GM21528 (cell line): ENCODE data around the gene FIGLA.

ENCODE experiments used
- ATAC-seq: cut with Tn5 transposase; IDR thresholded peaks from one replicate; pipeline ENCODE4 v1.9.1; 2021; ENCODE audit warnings: mild to moderate bottlenecking, moderate library complexity; ENCODE audit not compliant: unreplicated experiment, low FRiP score

Gene FIGLA, protein sequence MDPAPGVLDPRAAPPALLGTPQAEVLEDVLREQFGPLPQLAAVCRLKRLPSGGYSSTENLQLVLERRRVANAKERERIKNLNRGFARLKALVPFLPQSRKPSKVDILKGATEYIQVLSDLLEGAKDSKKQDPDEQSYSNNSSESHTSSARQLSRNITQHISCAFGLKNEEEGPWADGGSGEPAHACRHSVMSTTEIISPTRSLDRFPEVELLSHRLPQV

DNA sequence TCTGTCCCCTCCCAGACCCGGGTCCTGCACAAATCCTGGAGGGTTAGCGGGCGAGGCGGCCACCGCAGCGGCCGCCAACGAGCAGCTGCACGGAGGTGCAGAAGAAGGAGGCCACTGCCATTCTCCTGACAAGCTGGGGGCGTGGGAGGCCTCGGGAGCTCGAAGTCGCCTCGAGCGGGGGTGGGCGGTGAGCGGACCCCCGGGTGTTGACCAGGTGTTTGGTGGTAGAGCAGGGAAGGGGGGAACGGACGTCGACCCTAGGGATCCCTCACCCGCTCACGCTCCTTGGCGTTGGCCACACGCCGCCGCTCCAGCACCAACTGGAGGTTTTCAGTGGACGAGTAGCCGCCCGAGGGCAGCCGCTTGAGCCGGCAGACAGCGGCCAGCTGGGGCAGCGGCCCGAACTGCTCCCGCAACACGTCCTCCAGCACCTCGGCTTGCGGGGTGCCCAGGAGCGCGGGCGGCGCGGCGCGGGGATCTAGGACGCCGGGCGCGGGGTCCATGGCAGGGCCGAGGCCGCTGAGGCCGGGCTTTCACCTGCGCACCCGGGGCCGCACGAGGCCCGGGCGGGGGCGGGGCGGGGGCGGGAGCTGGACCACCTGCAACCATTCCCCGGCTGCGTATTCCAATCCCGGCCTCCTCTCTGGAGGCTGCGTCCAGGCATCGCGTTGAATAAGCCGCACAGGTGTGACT is at the start of gene FIGLA:
Gene FIGLA (minus strand): TSS at position 508 of the 693 bp plus-strand sequence. CDS start 5 bp downstream, at position 503.
- ATAC-seq, result no peak

DNA sequence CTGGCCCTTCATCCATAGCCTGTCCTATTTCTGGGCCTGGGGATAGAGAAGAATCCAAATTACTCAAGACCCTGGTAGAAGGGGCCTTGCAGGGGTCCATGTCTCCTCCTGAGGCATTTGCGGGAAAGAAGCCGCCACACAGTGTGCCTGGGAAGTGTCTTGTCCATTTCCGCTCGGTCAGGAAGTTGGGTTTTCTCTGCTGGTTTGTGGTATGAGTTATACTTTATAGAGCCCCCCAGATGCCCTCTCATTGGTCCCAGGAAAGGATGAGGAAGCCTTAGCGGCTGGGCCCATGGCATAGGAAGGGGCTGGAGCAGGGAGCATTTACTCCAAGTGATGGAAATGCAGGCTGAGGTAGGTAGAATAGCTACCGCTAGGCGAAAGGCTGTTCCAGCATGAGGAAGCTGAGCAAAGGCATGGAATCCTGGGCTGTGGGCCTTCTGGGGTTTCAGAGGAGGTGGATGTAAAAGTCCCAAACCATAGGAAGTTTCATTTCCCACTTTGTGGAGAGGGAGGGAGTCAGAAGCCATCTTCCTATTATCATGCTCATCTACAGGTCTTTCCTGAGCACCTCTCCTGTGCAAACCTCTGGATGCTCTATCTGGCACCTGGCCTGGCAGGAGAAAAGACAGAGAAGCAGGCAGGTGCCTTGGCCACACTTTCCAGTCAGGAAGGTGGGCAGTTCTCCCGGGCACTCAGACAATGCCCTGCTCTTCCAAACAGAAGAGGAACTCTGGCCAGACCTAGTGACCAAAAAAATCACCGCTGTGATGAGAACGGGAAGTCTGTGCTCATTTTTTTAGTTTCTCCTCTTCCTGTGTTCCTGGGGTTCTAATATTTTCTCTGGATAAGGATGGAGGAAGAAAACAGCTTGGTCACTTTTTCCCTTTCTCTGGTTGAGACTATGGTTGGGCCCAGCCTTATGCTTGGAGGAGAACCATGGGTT is 47.8 kb upstream of the FIGLA start:
- no peak for ATAC-seq

DNA sequence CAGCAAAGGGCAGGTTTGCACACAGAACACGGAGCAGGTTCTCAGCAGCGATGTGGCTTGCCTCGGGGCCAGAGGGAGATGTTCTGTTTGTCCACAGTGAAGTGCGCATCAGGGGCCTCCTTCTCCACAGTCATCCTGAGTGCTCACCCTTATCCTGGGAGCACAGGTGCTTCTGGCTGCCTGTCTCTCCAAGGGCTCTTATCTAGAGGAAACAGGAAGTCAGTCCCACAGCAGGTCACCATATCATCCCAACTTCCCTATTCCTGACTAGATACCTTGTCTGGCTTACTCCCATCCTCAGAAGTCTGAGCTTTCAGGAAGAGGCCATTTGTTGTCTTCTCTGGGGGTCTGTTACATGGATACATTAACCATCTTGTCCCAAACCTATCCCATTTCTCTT is 45.2 kb upstream of the FIGLA start, which contains the start of gene CD207:
Gene CD207 (minus strand): TSS at position 174 of the 400 bp plus-strand sequence. CDS start 40 bp downstream, at position 134.
- no peak for ATAC-seq

DNA sequence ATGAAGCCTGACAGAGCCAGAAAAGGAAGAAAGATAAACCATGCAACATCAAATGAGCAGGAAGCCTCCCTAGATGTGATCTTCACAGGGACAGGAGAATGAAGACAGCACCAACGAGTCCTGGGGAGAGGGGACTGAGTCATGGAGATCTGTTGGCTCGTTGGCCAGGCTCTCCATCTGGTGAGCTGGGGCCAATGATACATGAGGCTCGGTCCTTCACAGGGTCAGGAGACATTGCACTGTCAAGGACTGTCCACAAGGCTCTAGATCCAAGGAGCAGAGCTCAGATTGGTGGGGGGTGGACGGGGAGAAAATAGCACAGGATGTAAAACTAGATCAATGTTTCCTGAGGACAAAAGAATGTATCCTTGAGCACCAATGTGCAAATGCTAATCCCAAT is 44.4 kb upstream of the FIGLA start:
- no peak for ATAC-seq

DNA sequence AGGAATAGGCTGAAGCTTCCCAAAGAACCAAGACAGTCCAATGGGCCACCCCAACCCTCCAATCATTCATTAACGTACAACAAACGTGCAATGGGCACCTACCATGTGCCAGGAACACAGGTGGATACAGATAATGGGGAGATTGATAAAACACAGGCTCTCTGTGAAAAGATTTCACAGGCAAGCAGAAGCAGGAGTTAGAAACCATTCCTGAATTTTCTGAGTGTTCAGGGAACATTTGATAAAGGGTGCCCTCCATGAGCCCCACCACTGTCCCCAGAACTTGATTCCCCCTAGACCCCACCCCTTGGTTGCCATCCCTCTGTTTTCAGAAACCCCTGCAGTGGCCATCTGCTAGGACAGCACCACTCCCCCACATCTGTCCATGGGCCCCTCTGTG is 43.7 kb upstream of the FIGLA start:
- ATAC-seq, result no peak

DNA sequence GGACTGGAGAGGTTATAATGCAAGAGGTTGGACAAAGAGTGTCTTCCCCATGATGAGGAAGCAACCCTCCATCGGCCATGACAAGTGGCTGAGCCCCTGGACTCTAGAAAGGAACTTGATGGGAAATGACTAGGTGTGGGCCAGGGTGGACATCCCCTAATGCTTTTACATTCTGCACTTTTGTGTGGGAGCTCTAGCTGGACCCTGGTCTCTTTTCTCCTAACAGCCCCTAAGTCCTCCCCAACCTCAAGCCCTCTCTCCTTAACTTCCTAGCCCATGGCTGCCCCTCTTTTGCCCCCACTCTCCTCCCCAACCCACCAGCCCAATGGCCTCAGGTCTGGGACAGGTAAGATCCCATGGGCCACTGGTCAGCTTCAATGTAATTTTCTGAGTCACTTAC is 42.8 kb upstream of the FIGLA start:
- ATAC-seq, result no peak

DNA sequence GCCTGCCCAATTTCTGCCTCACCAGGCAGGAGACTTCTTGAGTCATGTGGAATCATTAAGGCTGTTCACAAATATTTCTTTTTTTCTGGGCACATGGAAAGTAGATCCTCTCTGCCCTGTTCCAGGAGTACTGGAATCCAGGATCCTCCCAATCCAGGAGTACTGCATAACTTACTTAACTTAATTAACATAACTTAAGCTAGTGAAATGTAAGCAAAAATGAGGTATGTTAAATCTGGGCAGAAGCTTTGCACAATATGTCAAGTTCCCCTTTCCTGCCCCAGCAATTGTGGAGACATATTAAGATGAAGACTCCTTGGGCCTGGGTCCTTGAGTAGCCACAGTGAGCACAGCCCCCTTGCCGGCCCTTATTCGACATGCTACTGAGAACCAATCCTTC is 41.9 kb upstream of the FIGLA start:
- no peak for ATAC-seq

DNA sequence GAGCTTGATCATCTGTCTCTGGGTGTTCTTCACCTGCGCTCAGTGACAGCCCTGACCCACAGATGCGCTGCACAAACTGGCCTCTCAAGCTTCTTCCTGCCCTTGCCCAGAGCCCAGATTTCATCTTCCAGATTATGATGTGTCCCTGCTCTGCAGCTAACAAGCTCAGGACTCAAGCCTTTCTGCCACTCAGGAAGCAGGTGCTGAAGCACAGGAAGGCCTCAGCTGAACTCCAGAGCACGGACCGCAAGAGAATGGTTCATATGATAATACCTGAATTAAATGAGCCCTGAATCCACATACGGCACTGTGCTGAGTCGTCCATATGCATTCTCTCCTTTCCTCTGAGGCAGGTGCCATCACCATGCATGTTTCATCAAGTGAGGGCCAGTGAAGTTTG is 41.4 kb upstream of the FIGLA start:
- no peak for ATAC-seq

DNA sequence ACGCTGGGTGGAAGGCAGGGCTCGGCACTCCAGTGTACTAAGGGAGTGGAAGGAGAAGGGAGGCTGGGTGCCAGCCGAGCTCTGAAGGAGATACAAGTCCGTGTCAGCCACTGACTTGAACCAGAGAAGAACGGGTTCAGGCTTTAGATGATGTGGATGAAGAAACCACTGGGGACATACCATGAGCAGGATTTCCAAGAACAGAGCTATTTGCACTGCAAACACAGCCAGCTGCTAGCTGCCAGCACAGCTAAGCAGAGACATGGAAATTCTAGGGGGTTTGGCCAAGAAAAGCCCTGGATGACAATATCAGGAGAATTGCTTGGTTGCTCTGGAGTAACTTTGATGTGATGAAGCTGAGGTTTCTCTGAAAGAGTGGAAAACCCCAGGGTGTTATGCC is 39.9 kb upstream of the FIGLA start:
- no peak for ATAC-seq

DNA sequence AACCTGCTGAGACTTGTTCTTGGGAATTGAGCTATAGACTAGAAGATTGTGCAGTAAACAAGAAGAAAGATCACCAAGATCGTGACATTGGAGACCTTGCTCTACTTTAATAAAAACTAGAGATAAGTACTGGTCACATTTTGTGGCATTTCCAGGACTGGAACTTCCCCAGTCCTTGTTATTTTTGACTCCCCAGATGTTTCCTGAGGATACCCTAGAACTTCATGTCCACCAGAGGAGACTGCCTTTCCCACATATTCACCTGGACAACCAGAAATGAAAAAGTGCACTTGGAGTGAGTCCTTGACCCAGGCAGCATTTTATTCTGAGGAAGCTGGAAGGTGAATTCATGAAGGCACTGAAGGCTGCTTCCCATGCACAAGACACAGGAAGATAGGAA is 39.5 kb upstream of the FIGLA start:
- no peak for ATAC-seq

DNA sequence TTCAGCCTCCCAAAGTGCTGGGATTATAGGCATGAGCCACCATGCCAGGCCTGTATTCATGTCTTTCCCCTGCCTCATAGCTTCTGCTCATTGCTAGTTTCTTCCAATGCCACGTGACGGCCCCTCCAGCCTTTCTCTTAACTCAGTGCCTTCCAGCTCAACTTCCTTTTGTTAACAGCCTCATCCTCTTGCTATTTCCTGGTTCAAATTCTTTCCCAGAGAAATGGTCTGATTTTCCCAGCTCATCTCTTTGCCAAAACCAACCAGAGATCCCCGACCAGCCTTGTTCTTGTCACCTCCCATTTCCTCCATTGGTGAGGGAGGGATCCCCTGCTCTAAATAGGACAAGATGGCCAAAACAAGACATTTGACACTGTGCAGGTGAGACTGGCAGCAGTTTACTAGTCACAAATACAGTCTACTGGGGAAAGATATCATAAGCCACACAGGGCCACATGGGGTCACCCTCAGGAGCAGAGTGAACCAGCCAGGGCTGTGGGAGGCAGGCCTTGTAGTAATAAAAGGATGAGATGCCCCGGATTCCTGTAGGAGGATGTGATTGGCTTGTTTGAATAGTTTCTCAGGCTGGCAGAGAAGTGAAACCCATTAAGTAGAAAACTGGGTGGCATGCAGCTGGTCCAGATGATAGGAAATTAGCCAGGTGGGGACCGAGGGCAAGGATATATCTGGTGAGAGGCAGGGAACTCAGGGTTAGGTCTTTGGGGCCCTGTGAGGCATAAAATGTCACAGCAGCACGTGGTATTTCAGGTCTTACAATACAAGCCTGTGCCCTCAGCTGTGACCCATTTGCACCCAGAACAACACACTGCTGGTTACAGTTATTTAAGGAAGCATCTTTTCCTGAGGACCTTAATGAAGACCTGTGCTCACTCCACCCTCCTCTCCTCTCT is 38.7 kb upstream of the FIGLA start:
- no peak for ATAC-seq

DNA sequence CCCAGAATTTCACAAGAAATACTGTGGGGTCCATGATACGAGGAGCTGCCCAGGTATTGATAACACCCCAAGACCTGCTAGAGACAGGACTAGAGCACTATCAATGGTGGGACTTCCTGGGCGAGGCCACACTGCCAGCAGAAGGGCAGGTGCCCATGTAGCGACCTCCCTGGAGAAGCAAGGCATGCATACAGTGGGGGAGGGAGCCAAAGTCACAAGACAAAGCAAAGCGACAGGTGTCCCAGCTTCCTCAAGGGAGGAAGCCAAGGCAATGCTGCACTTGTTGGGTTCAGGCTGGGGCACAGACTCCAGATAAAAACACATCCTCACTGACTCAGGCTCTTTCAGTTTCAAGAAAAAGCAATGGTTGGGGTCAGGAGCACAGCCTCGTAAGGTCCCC is 37.7 kb upstream of the FIGLA start:
- ATAC-seq, result no peak

DNA sequence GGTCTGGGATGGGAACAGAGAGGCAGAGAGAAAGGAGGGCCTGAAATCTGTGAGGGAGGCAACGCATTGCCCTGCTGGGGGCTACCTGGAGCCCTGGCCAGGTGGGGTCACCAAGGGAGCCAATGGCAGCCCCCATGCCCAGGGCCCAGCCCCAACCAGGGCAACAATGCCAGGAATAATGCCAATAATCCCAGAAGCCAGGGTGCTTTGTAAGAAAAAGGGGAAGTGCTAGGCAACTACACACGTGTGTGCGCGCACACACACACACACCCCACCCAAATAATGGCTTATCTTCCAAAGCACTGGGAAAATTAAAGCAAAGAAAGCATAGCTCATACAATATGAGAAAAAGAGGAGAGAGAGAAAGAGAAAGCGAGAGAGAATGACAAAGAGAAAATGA is 36.9 kb upstream of the FIGLA start:
- ATAC-seq, result no peak

DNA sequence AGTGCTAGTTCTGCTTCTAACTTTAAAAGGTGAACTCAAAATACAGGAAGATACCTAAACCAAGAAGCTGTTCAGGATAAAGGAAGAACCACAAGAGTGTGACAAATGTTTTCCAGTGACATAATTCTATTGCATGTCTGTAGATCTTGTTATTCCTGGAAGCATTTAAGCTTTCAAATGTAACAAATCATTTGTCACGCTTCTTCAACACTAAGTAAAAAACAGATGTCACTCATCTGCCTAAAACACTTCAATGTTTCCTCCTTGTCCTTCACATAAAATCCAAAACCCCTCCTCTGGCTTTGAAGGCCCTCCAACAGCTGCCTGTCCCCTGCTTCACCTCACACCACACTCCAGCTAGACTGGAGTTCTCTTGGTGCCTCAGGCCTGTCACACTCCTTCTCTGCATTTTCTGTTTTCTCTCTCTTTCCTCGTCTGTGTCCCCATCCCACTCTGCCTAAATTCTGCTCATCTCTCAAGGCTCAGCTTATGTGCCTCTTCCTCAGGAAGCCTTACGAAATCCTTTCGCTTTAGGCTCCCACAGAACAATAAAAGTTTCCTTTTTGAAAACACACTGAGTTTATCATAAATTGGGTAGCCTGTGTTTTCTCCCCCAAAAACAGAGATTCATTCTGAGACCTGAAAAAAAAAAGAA is 36.4 kb upstream of the FIGLA start:
- no peak for ATAC-seq

DNA sequence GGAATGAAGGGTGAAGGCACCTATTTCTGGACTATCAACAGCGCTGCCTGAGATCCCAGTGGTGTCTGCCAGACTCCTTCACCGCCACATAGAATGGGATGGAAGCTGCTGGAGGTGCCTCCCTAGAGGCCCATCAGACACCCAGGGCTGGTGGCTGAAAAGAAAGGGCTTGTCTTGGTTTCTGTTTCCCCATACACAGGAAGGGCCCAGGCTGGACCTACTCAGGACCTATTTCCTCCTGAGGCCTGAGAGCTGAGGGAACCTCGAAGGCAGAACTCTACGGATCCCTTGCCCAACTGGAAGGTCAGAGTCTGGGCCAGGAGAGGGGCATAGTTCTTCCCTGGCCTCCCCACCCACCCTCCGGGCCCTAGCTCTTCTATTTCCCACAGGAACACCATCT is 32.8 kb upstream of the FIGLA start:
- no peak for ATAC-seq

DNA sequence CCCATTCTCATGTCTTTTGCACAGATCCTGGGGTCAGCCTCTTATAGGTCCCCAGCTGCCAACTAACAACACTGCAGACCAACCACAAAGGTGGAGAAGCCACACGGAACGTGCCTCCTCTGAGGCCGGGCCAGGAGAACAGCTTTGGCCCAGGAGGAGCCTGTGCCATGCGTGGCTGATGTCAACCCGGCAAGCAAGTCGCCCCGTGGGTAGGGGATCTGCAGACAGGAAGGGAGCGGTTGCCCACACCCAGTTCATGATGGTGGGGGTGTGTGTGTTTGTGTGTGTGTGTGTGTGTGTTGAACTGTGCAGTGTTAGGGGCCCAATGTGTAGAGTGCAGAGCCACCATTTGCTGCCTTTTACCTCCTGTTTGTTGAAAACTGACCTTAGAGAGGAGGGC is 32.4 kb upstream of the FIGLA start:
- ATAC-seq, result no peak

DNA sequence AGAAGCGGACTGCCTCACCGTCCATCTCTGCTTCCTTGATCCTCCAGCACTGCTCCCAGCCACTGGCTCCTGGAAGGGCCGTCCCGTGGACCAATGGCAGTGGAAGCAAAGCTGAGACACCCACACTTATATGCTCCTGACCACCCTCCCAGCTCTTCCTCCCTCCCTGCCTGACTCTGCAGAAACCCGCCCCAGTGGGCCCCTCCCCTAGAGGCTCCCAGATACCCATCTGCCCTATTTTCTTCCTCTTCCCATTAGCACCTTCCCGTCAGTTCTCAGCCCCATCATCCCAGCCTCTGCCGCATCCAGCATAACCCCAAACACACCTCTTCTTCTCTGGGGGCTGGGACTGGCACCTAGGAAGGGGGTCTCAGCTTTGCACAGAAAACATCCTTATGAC is 30.1 kb upstream of the FIGLA start, which contains the start of gene CLEC4F:
Gene CLEC4F (minus strand): TSS at position 101 of the 400 bp plus-strand sequence. CDS start 76 bp downstream, at position 25.
- ATAC-seq, result no peak

DNA sequence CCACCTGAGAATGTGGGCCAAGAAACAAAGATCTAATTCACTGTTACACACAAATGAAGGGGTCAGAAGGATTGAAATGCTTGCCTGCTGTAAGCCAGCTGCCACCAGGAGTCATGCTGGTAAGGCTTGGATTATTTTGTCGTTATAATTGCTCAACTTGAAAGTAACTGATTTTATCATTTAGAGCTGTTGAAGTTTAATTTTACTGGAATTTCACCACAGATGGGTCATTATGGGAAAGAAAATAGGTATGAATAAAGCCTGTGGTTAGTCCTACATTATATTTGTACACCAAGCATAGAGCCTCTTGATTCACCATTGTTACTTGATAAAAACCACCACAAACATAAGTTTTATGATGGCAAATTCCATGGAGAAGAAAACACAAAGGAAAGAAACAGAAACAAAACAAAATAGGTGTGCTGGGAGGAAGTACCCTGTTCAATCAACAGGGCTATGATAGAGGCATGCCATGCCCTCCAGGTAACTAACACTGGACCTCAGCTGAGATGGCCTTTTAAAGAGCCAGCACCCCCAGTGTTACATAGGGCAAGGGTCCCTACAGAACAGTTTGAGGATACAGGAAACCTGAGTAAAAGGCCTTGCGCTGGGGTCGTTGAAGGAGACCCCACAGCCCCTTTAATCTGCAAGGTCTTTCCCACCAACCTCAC is 27.0 kb upstream of the FIGLA start:
- no peak for ATAC-seq

DNA sequence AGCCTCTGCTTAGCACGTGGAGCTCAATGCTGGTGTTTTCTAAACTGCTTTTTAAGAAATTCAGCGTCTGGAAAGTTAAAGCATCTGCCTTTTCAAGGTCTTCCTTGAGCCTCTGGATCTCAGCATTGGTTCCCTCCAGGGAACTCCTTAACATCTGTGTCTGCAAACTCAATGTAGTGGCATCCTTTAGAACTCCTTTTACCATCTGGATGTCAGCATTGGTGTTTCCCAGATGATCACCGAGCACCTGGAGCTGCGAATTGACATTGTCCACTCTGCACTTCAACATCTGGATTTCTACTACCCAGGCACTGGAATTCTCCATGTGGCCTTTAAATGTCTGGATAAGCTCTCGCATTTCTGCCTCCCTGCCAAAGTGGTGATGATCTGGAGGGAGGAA is 26.3 kb upstream of the FIGLA start:
- ATAC-seq, result no peak
